Muscle of arm (tissue), 12 donors: ENCODE measurements around the gene GYS1. TPM values are rescaled to one million over a fixed set of nuclear protein-coding genes. Genes with fewer than 3 reads are reported as not detected.

Source experiments
- polyA plus RNA-seq, 12 donors: library from polyadenylated mRNA; unstranded; fragments of 120-200 nt; gene quantifications; one replicate each; pipeline ENCODE4 v1.2.1, GENCODE V29; 2013; ENCODE audit not compliant: insufficient read length in 12 of 12

The GYS1 gene
- polyA plus RNA-seq, 12 donors = 51.4 to 109 (median 87.1) TPM; not detected in 1

Other genes with a start within 250 kb of the GYS1 start
- gene IZUMO1, start 246.4 kb downstream of the GYS1 start, polyA plus RNA-seq = 1 to 10 TPM in 5 of 12 donors, under 1 TPM in 5, not detected in 2; 0.43 to 2.2 (median 1.1) TPM
- gene FUT1, start 240.7 kb downstream of the GYS1 start, polyA plus RNA-seq = 1 to 10 TPM in 9 of 12 donors, under 1 TPM in 1, not detected in 2; 0.95 to 1.7 (median 1.4) TPM
- gene FGF21, start 237.8 kb downstream of the GYS1 start, polyA plus RNA-seq = not detected
- 10 to 100 TPM in 11 of 12 donors, not detected in 1; 17.4 to 25.4 (median 20.7) TPM for gene BCAT2, start 182.3 kb downstream of the GYS1 start, polyA plus RNA-seq
- gene HSD17B14, start 156.8 kb downstream of the GYS1 start, polyA plus RNA-seq = 1 to 10 TPM in 10 of 12 donors, not detected in 2; 2.5 to 4.8 (median 3.1) TPM
- 10 to 100 TPM in 11 of 12 donors, not detected in 1; 24.6 to 41.2 (median 30.4) TPM for gene PLEKHA4, start 124.7 kb downstream of the GYS1 start, polyA plus RNA-seq
- gene PPP1R15A, start 120.9 kb downstream of the GYS1 start, polyA plus RNA-seq = 100 to 1,000 TPM in 1 of 12 donors, 10 to 100 TPM in 10, not detected in 1; 36.2 to 100 (median 59.0) TPM
- gene TULP2, start 94.6 kb downstream of the GYS1 start, polyA plus RNA-seq = under 1 TPM in 7 of 12 donors, not detected in 5; 0.09 to 0.83 (median 0.14) TPM
- 100 to 1,000 TPM in 11 of 12 donors, not detected in 1; 114 to 175 (median 139) TPM for gene NUCB1, start 93.0 kb downstream of the GYS1 start, polyA plus RNA-seq
- under 1 TPM in 9 of 12 donors, not detected in 3; 0.14 to 0.68 (median 0.37) TPM for gene DHDH, start 59.6 kb downstream of the GYS1 start, polyA plus RNA-seq
- 10 to 100 TPM in 11 of 12 donors, not detected in 1; 28.4 to 50.9 (median 34.7) TPM for gene BAX, start 38.4 kb downstream of the GYS1 start, polyA plus RNA-seq
- gene FTL, start 28.0 kb downstream of the GYS1 start, polyA plus RNA-seq = 1,000 to 10,000 TPM in 1 of 12 donors, 100 to 1,000 TPM in 10, not detected in 1; 466 to 1,078 (median 553) TPM
- 10 to 100 TPM in 11 of 12 donors, not detected in 1; 43.6 to 61.1 (median 49.2) TPM for gene RUVBL2, start 578 bp upstream of the GYS1 start, polyA plus RNA-seq
- not detected for gene LHB, start 23.8 kb upstream of the GYS1 start, polyA plus RNA-seq
- 1 to 10 TPM in 1 of 12 donors, under 1 TPM in 2, not detected in 9; 0.30 to 2.1 (median 0.59) TPM for gene CGB3, start 31.0 kb upstream of the GYS1 start, polyA plus RNA-seq
- gene CGB2, start 38.6 kb upstream of the GYS1 start, polyA plus RNA-seq = not detected
- gene CGB1, start 43.6 kb upstream of the GYS1 start, polyA plus RNA-seq = under 1 TPM in 1 of 12 donors, not detected in 11; 0.30 TPM
- under 1 TPM in 5 of 12 donors, not detected in 7; 0.17 to 0.92 (median 0.48) TPM for gene CGB5, start 50.5 kb upstream of the GYS1 start, polyA plus RNA-seq
- gene CGB8, start 55.8 kb upstream of the GYS1 start, polyA plus RNA-seq = 1 to 10 TPM in 1 of 12 donors, under 1 TPM in 6, not detected in 5; 0.27 to 1.2 (median 0.71) TPM
- 1 to 10 TPM in 4 of 12 donors, under 1 TPM in 6, not detected in 2; 0.33 to 2.1 (median 0.84) TPM for gene CGB7, start 64.4 kb upstream of the GYS1 start, polyA plus RNA-seq
- 10 to 100 TPM in 1 of 12 donors, 1 to 10 TPM in 9, not detected in 2; 2.4 to 14.8 (median 5.4) TPM for gene NTF4, start 71.5 kb upstream of the GYS1 start, polyA plus RNA-seq
- 10 to 100 TPM in 3 of 12 donors, 1 to 10 TPM in 8, not detected in 1; 2.3 to 13.2 (median 8.1) TPM for gene KCNA7, start 79.4 kb upstream of the GYS1 start, polyA plus RNA-seq
- 100 to 1,000 TPM; 167 to 329 (median 191) TPM for gene SNRNP70, start 92.1 kb upstream of the GYS1 start, polyA plus RNA-seq
- 10 to 100 TPM in 6 of 12 donors, 1 to 10 TPM in 4, not detected in 2; 9.1 to 14.9 (median 11.5) TPM for gene LIN7B, start 121.1 kb upstream of the GYS1 start, polyA plus RNA-seq
- gene C19orf73, start 125.8 kb upstream of the GYS1 start, polyA plus RNA-seq = 1 to 10 TPM in 2 of 12 donors, under 1 TPM in 8, not detected in 2; 0.25 to 1.3 (median 0.53) TPM
- 10 to 100 TPM in 1 of 12 donors, 1 to 10 TPM in 10, not detected in 1; 4.0 to 38.2 (median 5.9) TPM for gene PPFIA3, start 126.2 kb upstream of the GYS1 start, polyA plus RNA-seq
- gene HRC, start 162.1 kb upstream of the GYS1 start, polyA plus RNA-seq = 100 to 1,000 TPM in 10 of 12 donors, 10 to 100 TPM in 1, not detected in 1; 66.9 to 170 (median 128) TPM
- gene TRPM4, start 164.5 kb upstream of the GYS1 start, polyA plus RNA-seq = 10 to 100 TPM in 11 of 12 donors, not detected in 1; 21.5 to 51.8 (median 32.3) TPM